Measurements from ENCODE around the gene ZNF318.
"Not testable (repeated sequence)": the region's sequence is repeated elsewhere in the genome, so short reads cannot be mapped to it uniquely, and the experiment has no call there.

The ZNF318 gene

GRCh38 chr6:43386492-43386891 lies 17.0 kb upstream of the ZNF318 start:
- DNase-seq: no peak

- DNase-seq: no peak
Observed at GRCh38 chr6:43383021-43383667, 13.7 kb upstream of the ZNF318 start.

- not testable (repeated sequence) for DNase-seq
Observed at GRCh38 chr6:43380858-43381257, 11.4 kb upstream of the ZNF318 start.

GRCh38 chr6:43378631-43379030 lies 9.2 kb upstream of the ZNF318 start:
- no peak for DNase-seq

GRCh38 chr6:43377710-43378229 lies 8.3 kb upstream of the ZNF318 start:
- no peak for DNase-seq

- DNase-seq: no peak
Observed at GRCh38 chr6:43376551-43376981, 7.1 kb upstream of the ZNF318 start.

- no peak for DNase-seq
Observed at GRCh38 chr6:43375693-43376092, 6.2 kb upstream of the ZNF318 start.

GRCh38 chr6:43373252-43373875 lies 3.9 kb upstream of the ZNF318 start:
- no peak for DNase-seq

GRCh38 chr6:43370003-43370580 lies 645 bp upstream of the ZNF318 start:
- not testable (repeated sequence) for DNase-seq

GRCh38 chr6:43368259-43369160 lies 937 bp downstream of the ZNF318 start:
- DNase-seq: peak; percentile 21

- no peak for DNase-seq
Observed at GRCh38 chr6:43367245-43367984, 2.0 kb downstream of the ZNF318 start.

GRCh38 chr6:43361269-43361668 lies 8.2 kb downstream of the ZNF318 start:
- no peak for DNase-seq

- DNase-seq: no peak
Observed at GRCh38 chr6:43359831-43360230, 9.6 kb downstream of the ZNF318 start.

GRCh38 chr6:43359381-43359780 lies 10.1 kb downstream of the ZNF318 start:
- DNase-seq: no peak

GRCh38 chr6:43355862-43356590 lies 13.4 kb downstream of the ZNF318 start:
- no peak for DNase-seq

GRCh38 chr6:43351951-43352350 lies 17.5 kb downstream of the ZNF318 start:
- DNase-seq: not testable (repeated sequence)

- no peak for DNase-seq
Observed at GRCh38 chr6:43347444-43347843, 22.0 kb downstream of the ZNF318 start.

GRCh38 chr6:43347021-43347420 lies 22.4 kb downstream of the ZNF318 start:
- no peak for DNase-seq

GRCh38 chr6:43346243-43346642 lies 23.2 kb downstream of the ZNF318 start:
- DNase-seq: not testable (repeated sequence)

GRCh38 chr6:43339168-43339567 lies 30.3 kb downstream of the ZNF318 start:
- no peak for DNase-seq

- DNase-seq: no peak
Observed at GRCh38 chr6:43338243-43338642, 31.2 kb downstream of the ZNF318 start.

GRCh38 chr6:43336382-43336781 lies 33.1 kb downstream of the ZNF318 start:
- no peak for DNase-seq

Measured in stimulated activated CD4-positive, alpha-beta T cell treated with anti-CD3 and anti-CD28 coated beads, Interleukin-4, amount 100 ng/mL, for 1 hour (primary cell).